Activated T-helper 1 cell treated with anti-CD3 and anti-CD28 coated beads, Interleukin-2, amount 50 U/mL, for 16 hours (primary cell): ENCODE measurements around the gene PRRT3.
"Not testable (repeated sequence)": the region's sequence is repeated elsewhere in the genome, so short reads cannot be mapped to it uniquely, and the experiment has no call there.

Experiments
- DNase-seq, 2 donors: peaks; one replicate each; pipeline ENCODE4 v3.0.0-alpha.2; 2020; ENCODE audit warnings: low read depth in 1 of 2, low spot score in 1 of 2

The PRRT3 gene

DNA sequence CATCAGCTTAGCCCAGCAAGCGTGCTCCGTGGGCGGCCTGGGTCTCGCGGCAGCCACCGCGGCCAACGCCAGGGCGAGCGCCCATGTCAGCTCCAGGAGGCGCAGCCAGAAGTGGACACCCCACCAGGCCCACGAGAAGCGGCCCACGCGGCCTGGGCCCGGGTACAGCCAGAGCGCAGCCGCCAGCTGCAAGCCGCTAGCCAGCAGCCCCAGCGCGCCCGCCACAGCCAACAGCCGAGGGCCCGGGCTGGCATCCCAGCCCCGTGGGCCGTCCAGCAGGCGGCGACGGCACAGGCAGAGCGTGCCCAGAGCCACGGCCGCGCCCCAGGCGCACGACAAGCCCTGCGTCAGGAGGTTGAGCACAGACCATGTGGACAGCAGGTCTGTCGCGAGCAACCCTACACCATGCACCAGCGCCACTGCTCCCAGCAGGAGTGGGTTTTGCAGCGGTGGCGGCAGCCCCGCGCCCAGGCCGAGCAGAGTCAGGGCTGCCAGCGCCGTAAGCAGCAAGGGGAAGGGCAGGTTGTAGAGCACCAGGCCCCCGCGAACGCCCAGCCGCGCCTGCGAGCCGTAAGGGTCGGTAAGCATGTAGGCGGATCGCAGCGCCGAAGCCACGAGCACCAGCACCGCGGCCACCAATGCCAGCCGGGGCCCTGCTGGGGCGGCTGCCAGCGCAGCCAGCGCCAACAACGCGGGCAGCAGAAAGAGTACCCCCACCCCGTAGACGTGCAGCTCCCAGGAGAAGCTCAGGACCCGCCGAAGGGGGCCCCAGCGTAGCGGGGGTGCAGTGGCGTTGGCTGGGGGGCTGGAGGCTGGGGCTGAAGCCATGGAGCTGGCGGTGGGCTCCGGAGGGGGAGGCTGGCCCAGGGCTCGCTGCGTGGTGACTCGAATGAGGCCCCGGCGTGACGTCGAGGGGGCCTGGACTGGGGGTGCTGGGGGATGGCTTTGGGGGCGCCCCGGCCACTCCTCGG, 4.9 kb downstream of the PRRT3 start:
- DNase-seq: no peak

DNA sequence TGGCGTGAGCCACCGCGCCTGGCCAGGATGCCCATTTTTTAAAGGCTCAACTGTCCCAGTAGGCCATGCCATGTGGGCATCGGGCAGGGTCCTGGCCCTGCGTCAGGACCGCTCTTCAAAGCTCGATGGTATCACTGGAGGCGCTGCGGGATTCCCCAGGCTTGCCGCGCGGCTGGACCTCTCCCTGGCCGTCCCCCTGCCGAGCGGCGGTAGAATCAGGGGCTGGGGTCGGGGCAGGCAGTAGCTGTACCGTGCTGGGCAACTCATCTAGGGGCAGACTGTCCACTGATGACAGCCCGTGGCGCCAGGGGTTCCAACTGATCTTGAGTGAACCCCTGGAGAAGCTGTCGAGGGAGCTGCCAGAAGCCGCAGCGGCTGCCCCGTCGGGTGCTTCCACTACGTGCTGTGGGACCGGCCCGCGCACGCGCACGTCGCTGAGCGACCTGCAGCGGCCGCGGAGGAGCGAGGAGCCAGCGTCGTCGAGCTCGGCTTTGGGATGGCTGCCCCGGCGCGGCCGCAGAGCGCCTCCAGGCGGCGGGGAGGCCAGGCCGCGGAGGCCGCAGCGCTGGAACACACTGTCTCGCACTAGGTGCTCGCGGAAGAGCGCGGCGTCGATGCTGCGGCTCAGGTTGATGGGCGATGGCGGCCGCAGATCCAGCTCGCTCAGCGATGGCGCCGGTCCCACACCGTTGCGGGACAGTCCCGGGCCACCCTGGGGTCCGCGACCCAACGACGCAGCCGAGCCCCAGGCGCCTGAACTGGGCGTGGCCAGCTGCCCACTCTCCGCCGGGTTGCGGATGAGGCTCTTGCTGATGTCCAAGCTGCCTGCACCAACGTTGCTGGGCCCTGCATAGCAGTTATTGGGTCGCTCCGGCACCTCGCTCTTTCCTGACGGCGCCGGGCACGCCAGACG, 5.8 kb downstream of the PRRT3 start:
- peak; percentile 50 to 80 for DNase-seq

DNA sequence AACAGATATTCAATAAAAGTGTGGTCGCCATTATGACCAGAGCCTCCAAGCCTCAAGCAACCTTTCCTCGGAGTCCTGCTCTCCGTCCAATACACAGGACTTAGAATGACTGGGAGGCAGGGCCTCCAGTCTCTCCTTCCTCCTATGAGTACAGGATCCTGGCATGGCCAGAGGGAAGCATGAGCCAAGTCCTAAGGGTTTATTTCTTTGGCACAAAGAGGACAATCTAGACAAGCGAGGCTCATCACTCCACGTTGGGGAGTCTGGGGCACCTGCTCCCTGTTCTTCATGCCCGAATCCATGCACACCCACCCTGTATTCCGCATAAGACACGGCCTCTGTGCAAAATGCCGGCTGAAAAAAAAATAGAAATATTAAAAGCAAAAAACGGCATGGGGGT, 6.8 kb downstream of the PRRT3 start:
- DNase-seq: no peak

DNA sequence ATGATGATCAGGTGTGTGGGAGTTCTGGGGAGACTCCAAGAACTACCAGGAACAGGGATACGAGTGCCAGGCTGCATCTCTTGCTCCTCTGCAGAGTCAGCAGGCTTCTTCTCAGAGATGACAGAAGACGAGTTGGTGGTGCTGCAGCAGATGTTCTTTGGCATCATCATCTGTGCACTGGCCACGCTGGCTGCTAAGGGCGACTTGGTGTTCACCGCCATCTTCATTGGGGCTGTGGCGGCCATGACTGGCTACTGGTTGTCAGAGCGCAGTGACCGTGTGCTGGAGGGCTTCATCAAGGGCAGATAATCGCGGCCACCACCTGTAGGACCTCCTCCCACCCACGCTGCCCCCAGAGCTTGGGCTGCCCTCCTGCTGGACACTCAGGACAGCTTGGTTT, 7.9 kb downstream of the PRRT3 start:
- DNase-seq: no peak

DNA sequence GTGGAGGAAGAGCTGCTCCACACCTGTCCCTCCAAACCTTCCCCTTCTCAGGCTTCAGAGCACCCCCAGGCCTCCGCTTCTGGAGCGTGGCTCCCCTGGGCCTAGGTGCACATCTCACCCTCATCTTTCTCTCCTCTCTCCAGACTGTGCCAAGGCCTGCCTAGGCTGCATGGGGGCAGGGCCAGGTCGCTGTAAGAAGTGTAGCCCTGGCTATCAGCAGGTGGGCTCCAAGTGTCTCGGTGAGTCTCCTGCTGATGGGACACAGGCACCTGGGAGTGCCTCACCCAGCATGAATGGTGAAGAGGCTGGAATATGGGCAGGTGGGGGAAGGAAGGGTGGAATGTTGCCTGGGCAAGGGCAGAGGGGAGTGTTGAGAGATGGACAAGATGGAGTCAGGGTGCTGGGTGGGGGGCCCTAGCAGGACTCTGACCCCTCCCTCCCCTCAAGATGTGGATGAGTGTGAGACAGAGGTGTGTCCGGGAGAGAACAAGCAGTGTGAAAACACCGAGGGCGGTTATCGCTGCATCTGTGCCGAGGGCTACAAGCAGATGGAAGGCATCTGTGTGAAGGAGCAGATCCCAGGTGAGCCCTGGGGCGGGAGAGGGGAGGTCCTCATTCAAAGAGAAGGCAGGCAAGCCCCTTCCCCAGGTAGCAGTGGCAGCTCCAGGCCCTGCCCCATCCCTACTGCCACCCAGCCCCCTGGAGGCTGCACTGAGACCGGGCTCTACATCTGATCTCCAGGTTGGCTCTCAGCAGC, 9.1 kb downstream of the PRRT3 start:
- DNase-seq: no peak

DNA sequence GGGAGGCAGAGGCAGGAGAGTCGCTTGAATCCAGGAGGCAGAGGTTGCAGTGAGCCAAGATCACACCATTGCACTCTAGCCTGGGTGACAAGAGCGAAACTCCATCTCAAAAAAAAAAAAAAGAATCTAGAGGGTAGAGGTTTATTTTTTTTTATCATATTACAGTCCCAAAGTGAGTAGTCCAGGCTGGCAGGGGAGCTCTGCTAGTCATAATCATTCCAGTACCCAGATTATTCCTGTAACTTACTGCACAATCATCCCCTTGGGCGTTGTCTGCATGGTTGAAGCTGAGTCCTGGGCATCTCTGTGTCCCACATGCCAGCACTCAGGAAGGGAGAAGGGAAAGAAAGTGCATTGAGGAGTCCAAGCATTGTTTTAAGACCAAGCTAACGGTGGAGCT, 10.0 kb downstream of the PRRT3 start:
- DNase-seq: no peak

DNA sequence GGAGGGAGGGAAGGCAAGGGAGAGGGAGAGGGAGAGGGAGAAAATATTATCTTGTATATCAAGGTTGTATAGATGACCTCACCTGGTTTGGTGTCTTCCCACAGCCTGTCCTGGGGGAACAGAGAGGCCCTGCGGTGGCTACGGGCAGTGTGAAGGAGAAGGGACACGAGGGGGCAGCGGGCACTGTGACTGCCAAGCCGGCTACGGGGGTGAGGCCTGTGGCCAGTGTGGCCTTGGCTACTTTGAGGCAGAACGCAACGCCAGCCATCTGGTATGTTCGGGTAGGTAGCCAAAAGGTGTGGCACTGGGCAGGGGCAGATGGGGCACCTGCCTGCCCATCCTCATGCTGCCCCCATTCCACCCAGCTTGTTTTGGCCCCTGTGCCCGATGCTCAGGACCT, 11.5 kb downstream of the PRRT3 start:
- DNase-seq: no peak

DNA sequence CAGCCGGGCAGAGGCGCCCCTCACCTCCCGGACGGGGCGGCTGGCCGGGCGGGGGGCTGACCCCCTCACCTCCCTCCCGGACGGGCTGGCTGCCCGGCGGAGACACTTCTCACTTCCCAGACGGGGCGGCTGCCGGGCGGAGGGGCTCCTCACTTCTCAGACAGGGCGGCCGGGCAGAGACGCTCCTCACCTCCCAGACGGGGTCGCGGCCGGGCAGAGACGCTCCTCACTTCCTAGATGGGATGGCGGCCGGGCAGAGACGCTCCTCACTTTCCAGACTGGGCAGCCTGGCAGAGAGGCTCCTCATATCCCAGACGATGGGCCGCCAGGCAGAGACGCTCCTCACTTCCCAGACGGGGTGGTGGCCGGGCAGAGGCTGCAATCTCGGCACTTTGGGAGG, 12.3 kb downstream of the PRRT3 start:
- not testable (repeated sequence) for DNase-seq

DNA sequence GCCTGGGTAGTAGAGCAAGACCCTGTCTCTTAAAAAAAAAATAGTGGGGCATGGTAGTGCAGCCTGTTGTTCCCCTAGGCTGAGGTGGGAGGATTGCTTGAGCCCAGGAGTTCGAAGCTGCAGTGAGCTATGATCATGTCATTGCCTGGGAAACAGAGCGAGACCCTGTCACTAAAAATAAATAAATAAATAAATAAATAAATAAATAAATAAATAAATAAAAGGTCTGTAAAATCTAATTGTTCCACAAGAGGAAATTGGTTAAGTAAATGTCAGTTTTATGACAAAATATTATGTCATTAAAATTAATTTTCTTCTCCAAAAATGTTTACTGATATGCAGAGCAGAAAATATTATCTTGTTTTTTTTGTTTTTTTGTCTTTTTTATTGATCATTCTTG, 13.2 kb downstream of the PRRT3 start:
- no peak for DNase-seq

DNA sequence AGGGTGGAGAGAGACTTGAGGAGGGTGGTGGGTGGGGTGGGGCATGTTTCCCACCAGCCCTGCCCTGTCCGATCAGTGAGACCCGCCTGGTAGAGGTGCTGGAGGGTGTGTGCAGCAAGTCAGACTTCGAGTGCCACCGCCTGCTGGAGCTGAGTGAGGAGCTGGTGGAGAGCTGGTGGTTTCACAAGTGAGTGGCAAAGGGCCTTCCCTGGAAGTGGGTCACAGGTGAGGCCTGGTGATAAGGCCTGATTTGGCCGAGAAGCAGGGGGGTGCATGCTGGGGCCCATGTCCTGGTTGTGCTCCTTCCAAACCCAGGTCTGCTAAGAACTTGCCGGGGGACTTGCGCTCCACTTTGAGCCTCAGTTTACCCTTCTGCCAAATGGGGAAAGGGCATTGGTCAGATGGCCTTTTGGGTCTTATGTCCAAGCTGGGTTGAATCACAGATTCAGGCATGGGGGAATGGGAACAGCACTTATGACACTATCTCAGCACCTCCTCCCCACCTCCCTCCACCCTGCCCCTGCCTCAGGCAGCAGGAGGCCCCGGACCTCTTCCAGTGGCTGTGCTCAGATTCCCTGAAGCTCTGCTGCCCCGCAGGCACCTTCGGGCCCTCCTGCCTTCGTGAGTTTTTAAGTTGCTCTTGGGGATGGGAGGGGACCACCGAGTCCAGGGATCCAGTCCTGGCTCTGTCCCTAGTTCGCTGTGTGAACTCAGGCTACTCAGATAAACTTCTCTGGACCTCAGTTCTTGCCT, 14.5 kb downstream of the PRRT3 start:
- no peak for DNase-seq

DNA sequence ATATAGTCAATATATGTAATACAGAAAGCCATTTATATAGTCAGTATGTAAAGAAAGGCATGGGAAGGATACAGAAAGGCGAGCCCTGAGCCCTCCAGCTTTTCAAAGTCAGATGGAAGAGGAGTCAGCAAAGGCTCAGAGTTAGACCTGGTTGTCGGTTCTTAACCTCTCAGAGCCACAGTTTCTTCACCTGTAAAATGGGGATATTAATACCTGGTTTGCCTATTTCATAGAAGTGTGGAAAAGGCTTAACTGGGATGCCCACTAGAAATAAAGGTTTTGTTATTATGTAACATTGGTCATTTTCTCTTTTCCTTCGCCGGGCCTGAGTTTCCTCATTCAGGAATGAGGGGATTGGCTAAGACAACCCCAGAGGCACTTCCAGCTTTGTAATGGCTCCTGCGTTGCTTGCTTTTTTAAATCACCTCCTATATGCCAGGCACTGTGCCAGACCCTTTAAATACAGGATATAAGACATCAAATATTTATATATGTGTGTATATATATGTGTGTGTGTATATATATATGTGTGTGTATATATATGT, 16.2 kb downstream of the PRRT3 start:
- DNase-seq: no peak

DNA sequence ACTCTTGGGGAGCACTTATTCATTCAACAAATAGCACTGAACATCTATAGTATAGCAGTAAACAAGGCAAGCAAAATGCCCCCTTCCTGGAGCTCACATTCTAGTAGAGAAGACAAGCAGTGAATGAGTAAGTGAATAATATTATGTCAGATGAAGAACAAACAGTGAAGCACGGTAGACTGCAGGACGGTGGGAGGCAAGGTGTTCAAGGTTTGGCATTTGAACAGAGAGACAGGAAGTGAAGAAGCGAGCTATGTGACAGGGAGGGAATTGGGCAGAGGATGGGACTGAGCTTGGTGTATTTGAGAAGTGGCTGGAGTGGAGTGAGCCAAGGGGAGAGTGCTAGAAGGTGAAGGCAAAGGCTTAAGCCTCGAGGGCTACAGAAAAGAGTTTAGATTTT, 17.2 kb downstream of the PRRT3 start:
- no peak for DNase-seq

DNA sequence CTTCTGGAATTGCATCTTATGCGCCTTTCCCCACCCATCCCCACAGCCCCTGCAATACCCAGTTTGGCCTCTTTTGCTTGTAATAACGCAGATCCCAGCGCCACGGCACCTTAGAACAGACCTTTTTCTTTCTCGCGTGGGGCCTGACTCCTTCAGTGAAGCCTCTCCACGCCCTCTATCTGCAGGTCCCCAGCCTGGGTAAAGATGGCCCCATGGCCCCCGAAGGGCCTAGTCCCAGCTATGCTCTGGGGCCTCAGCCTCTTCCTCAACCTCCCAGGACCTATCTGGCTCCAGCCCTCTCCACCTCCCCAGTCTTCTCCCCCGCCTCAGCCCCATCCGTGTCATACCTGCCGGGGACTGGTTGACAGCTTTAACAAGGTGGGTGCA, 18.0 kb downstream of the PRRT3 start:
- no peak for DNase-seq

DNA sequence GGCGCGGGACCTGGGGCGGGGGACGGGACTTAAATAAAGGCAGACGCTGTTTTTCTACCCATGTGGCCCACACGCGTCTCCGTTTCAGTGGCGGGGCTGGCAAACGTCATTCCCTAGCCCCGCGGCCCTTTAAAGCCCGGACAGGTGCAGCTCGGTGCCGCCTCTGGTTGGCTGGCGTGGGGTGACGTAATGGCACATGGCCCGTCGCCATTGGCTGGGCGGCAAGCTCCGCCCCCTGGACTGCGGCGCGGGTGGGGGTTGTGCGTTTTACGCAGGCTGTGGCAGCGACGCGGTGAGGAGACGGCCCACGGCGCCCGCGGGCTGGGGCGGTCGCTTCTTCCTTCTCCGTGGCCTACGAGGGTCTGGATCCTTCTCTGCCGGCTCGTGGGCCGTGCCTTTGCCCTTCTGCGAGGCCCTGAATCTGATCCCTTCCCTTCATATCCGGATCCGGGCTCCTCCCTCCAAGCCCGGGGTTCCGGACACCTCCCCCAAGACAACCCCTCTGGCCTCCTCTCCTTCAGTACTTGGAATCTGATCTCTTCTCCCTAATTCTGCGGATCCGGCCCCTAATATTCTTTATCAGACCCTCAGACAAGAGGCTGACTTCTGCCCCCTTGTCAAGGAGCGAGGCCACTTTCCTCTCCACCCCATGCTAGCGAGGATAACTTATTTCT, 18.5 kb downstream of the PRRT3 start, which contains the start of gene CRELD1:
Gene CRELD1 (plus strand): TSS at position 274 of the 674 bp plus-strand sequence. CDS start 605 bp downstream, outside the sequence.
- peak; percentile 92 to 95 for DNase-seq

DNA sequence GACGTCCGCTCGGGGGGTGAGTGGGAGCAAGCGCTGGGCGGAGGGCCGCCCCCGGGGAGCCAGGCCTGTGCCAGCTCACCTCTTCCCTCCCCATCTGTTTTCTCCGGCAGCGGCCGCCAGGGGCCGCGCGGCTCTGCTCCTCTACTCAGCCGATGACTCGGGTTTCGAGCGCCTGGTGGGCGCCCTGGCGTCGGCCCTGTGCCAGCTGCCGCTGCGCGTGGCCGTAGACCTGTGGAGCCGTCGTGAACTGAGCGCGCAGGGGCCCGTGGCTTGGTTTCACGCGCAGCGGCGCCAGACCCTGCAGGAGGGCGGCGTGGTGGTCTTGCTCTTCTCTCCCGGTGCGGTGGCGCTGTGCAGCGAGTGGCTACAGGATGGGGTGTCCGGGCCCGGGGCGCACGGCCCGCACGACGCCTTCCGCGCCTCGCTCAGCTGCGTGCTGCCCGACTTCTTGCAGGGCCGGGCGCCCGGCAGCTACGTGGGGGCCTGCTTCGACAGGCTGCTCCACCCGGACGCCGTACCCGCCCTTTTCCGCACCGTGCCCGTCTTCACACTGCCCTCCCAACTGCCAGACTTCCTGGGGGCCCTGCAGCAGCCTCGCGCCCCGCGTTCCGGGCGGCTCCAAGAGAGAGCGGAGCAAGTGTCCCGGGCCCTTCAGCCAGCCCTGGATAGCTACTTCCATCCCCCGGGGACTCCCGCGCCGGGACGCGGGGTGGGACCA, 19.2 kb downstream of the PRRT3 start:
- peak; percentile 72 to 86 for DNase-seq

DNA sequence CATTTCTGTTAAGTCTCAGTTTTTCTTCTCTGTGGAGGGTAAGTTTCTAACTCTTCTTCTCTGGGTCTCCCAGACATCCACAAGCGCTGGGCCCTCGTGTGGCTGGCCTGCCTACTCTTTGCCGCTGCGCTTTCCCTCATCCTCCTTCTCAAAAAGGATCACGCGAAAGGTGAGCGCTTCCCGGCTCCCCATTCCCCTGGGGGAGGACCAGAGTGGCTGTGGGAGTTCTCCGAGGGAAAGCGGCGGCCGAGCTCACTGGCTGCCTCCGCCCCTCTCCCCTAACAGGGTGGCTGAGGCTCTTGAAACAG, 19.7 kb downstream of the PRRT3 start:
- no peak for DNase-seq

DNA sequence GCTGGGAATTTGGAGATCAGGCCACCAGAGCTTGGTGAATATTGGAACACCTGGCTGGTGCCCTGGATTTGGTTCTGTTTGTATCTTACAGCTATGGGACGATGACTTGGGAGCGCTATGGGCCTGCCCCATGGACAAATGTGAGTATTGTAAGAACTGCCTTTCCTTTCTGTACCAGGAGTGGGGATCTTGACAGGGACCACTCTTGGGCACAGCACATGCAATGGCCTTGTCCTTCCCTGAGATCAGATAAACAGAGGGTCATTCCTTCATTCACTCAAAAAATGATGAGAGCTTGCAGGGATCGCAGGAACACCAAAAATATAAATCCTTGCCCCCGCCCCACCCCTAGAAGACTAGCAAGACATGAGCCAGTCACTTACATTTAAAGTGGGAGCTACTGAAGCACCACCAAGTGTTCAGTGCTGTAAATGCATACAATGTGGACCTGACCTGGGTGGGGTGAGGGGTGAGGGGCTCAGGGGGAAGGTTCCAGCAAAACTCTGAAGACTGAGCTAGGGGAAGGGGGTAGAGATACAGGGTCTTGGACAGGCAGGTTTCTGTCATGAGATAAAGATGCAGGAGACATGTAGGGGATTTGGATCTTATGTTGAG, 21.3 kb downstream of the PRRT3 start:
- no peak for DNase-seq

DNA sequence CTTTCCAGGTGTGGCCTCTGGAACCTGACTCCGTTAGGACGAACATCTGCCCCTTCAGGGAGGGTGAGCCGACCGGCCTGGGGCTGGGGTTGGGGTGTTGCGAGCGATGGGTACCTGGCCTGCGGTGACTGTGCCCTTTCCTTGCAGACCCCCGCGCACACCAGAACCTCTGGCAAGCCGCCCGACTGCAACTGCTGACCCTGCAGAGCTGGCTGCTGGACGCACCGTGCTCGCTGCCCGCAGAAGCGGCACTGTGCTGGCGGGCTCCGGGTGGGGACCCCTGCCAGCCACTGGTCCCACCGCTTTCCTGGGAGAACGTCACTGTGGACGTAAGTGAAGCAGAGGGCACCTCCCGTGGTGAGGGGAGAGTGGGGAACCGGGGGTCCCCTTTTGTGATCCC, 24.1 kb downstream of the PRRT3 start:
- DNase-seq: no peak
